ENCODE data around the gene TENT5A.
"Not testable (repeated sequence)": the region's sequence is repeated elsewhere in the genome, so short reads cannot be mapped to it uniquely, and the experiment has no call there.

DNA sequence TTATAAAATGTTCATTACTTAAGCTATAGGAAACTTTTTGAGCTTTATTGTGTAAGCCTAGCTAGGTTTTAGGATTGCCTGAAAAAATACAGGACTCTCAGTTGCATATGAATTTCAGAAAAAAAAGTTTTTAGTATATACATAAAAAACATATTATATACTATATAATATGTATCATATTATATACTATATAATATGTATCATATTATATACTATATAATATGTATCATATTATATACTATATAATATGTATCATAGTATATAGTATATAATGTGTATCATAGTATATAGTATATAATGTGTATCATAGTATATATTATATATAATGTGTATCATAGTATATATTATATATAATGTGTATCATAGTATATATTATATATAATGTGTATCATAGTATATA, 11.9 kb downstream of the TENT5A start:
- TF ChIP-seq CTCF (IDR thresholded peaks at IDR 0.05); SIN3A (IDR thresholded peaks at IDR 0.05; ENCODE audit: borderline replicate concordance, insufficient read depth, low read depth, low read length); POLR2AphosphoS5 (IDR thresholded peaks at IDR 0.05; ENCODE audit: low read depth, low read length); TCF7L2 (IDR thresholded peaks at IDR 0.05; ENCODE audit: low read depth, low read length): not testable (repeated sequence)
- TF ChIP-seq, protein P1, sequence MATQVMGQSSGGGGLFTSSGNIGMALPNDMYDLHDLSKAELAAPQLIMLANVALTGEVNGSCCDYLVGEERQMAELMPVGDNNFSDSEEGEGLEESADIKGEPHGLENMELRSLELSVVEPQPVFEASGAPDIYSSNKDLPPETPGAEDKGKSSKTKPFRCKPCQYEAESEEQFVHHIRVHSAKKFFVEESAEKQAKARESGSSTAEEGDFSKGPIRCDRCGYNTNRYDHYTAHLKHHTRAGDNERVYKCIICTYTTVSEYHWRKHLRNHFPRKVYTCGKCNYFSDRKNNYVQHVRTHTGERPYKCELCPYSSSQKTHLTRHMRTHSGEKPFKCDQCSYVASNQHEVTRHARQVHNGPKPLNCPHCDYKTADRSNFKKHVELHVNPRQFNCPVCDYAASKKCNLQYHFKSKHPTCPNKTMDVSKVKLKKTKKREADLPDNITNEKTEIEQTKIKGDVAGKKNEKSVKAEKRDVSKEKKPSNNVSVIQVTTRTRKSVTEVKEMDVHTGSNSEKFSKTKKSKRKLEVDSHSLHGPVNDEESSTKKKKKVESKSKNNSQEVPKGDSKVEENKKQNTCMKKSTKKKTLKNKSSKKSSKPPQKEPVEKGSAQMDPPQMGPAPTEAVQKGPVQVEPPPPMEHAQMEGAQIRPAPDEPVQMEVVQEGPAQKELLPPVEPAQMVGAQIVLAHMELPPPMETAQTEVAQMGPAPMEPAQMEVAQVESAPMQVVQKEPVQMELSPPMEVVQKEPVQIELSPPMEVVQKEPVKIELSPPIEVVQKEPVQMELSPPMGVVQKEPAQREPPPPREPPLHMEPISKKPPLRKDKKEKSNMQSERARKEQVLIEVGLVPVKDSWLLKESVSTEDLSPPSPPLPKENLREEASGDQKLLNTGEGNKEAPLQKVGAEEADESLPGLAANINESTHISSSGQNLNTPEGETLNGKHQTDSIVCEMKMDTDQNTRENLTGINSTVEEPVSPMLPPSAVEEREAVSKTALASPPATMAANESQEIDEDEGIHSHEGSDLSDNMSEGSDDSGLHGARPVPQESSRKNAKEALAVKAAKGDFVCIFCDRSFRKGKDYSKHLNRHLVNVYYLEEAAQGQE (IDR thresholded peaks at IDR 0.05; ENCODE audit: insufficient read depth in 1 of 2, low read depth in 2 of 2, low read length in 1 of 2): not testable (repeated sequence)

Measured in Panc1 (cell line).